ENCODE measurements around the gene HBQ1.

DNA sequence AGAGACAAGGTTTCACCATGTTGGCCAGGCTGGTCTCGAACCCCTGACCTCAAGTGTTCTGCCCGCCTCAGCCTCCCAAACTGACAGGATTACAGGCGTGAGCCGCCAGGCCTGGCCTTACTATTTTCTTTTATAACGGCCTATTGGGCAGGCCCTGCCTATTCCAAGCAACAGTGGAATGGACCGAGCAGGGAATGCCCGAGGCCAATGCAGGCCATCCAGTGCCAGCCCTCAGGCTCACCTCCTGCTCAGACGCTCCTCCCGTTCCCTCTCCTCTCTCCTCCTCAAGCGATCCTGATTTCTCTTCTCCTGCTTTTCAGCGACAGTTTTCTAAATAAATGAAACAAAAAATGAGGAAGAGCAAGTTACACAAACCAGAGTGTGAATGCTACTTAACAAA, 12.4 kb downstream of the HBQ1 start:
- no peak for TF ChIP-seq POLR2A (IDR thresholded peaks at IDR 0.05; ENCODE audit: low read depth, low read length)
- no peak for TF ChIP-seq POLR2AphosphoS5 (IDR thresholded peaks at IDR 0.05; ENCODE audit: low read depth, low read length)
